ENCODE data around the gene ERVK3-1.

ERVK3-1 gene

GRCh38 chr19:58304255-58304654 is 922 bp upstream of the ERVK3-1 start:
- in situ Hi-C loops (cut with HindIII; ENCODE audit: low sequenced_read_pairs) = no loop called here

- in situ Hi-C loops (cut with HindIII; ENCODE audit: low sequenced_read_pairs) = no loop called here
Measured at GRCh38 chr19:58304748-58305064, 471 bp upstream of the ERVK3-1 start.

- in situ Hi-C loops (cut with HindIII; ENCODE audit: low sequenced_read_pairs) = no loop called here
Measured at GRCh38 chr19:58305932-58306323, 751 bp downstream of the ERVK3-1 start.

- in situ Hi-C loops (cut with HindIII; ENCODE audit: low sequenced_read_pairs) = no loop called here
Measured at GRCh38 chr19:58307736-58308135, 2.6 kb downstream of the ERVK3-1 start.

- in situ Hi-C loops (cut with HindIII; ENCODE audit: low sequenced_read_pairs) = loop anchor here (10.0 kb wide), 1 partner anchor 76 kb away; no protein-coding TSS in a partner anchor
Measured at GRCh38 chr19:58310685-58311084, 5.5 kb downstream of the ERVK3-1 start.

GRCh38 chr19:58311345-58311865 is 6.2 kb downstream of the ERVK3-1 start:
- in situ Hi-C loops (cut with HindIII; ENCODE audit: low sequenced_read_pairs) = loop anchor here (10.0 kb wide), 1 partner anchor 77 kb away; no protein-coding TSS in a partner anchor

- in situ Hi-C loops (cut with HindIII; ENCODE audit: low sequenced_read_pairs) = loop anchor here (10.0 kb wide), 1 partner anchor 81 kb away; no protein-coding TSS in a partner anchor
Measured at GRCh38 chr19:58315580-58315979, 10.4 kb downstream of the ERVK3-1 start.

GRCh38 chr19:58317476-58318072 is 12.4 kb downstream of the ERVK3-1 start:
- in situ Hi-C loops (cut with HindIII; ENCODE audit: low sequenced_read_pairs) = loop anchor here (10.0 kb wide), 1 partner anchor 83 kb away; no protein-coding TSS in a partner anchor

GRCh38 chr19:58318297-58318696 is 13.1 kb downstream of the ERVK3-1 start:
- in situ Hi-C loops (cut with HindIII; ENCODE audit: low sequenced_read_pairs) = loop anchor here (10.0 kb wide), 1 partner anchor 83 kb away; no protein-coding TSS in a partner anchor

GRCh38 chr19:58319241-58319640 is 14.1 kb downstream of the ERVK3-1 start:
- in situ Hi-C loops (cut with HindIII; ENCODE audit: low sequenced_read_pairs) = loop anchor here (10.0 kb wide), 1 partner anchor 84 kb away; no protein-coding TSS in a partner anchor

GRCh38 chr19:58325311-58326022 is 20.3 kb downstream of the ERVK3-1 start:
- in situ Hi-C loops (cut with HindIII; ENCODE audit: low sequenced_read_pairs) = no loop called here

- in situ Hi-C loops (cut with HindIII; ENCODE audit: low sequenced_read_pairs) = no loop called here
Measured at GRCh38 chr19:58326501-58326913, 21.3 kb downstream of the ERVK3-1 start.

GRCh38 chr19:58326914-58327726 is 21.9 kb downstream of the ERVK3-1 start, which contains the start of gene ZSCAN22:
Gene ZSCAN22, plus strand, starts transcription at chr19:58326994. Its CDS starts 7,809 bp downstream, at chr19:58334803.
- in situ Hi-C loops (cut with HindIII; ENCODE audit: low sequenced_read_pairs) = no loop called here

- in situ Hi-C loops (cut with HindIII; ENCODE audit: low sequenced_read_pairs) = no loop called here
Measured at GRCh38 chr19:58328999-58329398, 23.8 kb downstream of the ERVK3-1 start.

- in situ Hi-C loops (cut with HindIII; ENCODE audit: low sequenced_read_pairs) = no loop called here
Measured at GRCh38 chr19:58330458-58330857, 25.3 kb downstream of the ERVK3-1 start.

- in situ Hi-C loops (cut with HindIII; ENCODE audit: low sequenced_read_pairs) = no loop called here
Measured at GRCh38 chr19:58332697-58333096, 27.5 kb downstream of the ERVK3-1 start.

GRCh38 chr19:58334691-58335249 is 29.6 kb downstream of the ERVK3-1 start:
- in situ Hi-C loops (cut with HindIII; ENCODE audit: low sequenced_read_pairs) = no loop called here

GRCh38 chr19:58335630-58336029 is 30.5 kb downstream of the ERVK3-1 start:
- in situ Hi-C loops (cut with HindIII; ENCODE audit: low sequenced_read_pairs) = no loop called here

- in situ Hi-C loops (cut with HindIII; ENCODE audit: low sequenced_read_pairs) = no loop called here
Measured at GRCh38 chr19:58336216-58336615, 31.0 kb downstream of the ERVK3-1 start.

GRCh38 chr19:58336820-58337219 is 31.6 kb downstream of the ERVK3-1 start:
- in situ Hi-C loops (cut with HindIII; ENCODE audit: low sequenced_read_pairs) = no loop called here

GRCh38 chr19:58338336-58338735 is 33.2 kb downstream of the ERVK3-1 start:
- in situ Hi-C loops (cut with HindIII; ENCODE audit: low sequenced_read_pairs) = no loop called here
